GM18517 (cell line): ENCODE results near the gene CCSER1.

Source experiments
- ATAC-seq: cut with Tn5 transposase; IDR thresholded peaks from one replicate; pipeline ENCODE4 v1.9.1; 2021; ENCODE audit warnings: mild to moderate bottlenecking, moderate library complexity; ENCODE audit not compliant: unreplicated experiment

The CCSER1 gene

GRCh38 chr4:90189178-90189577 is 62.0 kb downstream of the CCSER1 start:
- no peak for ATAC-seq

- ATAC-seq: no peak
These were observed 62.8 kb downstream of the CCSER1 start for GRCh38 chr4:90189946-90190345.

- no peak for ATAC-seq
These were observed 63.3 kb downstream of the CCSER1 start for GRCh38 chr4:90190525-90190924.

- no peak for ATAC-seq
These were observed 71.1 kb downstream of the CCSER1 start for GRCh38 chr4:90198086-90198847.

GRCh38 chr4:90207887-90208454 is 80.8 kb downstream of the CCSER1 start:
- ATAC-seq: no peak

GRCh38 chr4:90209922-90210321 is 82.7 kb downstream of the CCSER1 start:
- ATAC-seq: no peak

GRCh38 chr4:90211174-90211573 is 84.0 kb downstream of the CCSER1 start:
- no peak for ATAC-seq

- ATAC-seq: peak; percentile 47
These were observed 88.1 kb downstream of the CCSER1 start for GRCh38 chr4:90215286-90215685.

GRCh38 chr4:90219822-90220221 is 92.6 kb downstream of the CCSER1 start:
- no peak for ATAC-seq

- no peak for ATAC-seq
These were observed 93.3 kb downstream of the CCSER1 start for GRCh38 chr4:90220459-90220858.

- no peak for ATAC-seq
These were observed 99.5 kb downstream of the CCSER1 start for GRCh38 chr4:90226734-90227133.

- ATAC-seq: no peak
These were observed 100.0 kb downstream of the CCSER1 start for GRCh38 chr4:90227177-90227576.

GRCh38 chr4:90234916-90235547 is 107.8 kb downstream of the CCSER1 start:
- ATAC-seq: no peak

GRCh38 chr4:90237751-90238530 is 110.7 kb downstream of the CCSER1 start:
- ATAC-seq: no peak

- ATAC-seq: no peak
These were observed 113.1 kb downstream of the CCSER1 start for GRCh38 chr4:90240333-90240732.

GRCh38 chr4:90241008-90241407 is 113.8 kb downstream of the CCSER1 start:
- no peak for ATAC-seq

- no peak for ATAC-seq
These were observed 118.6 kb downstream of the CCSER1 start for GRCh38 chr4:90245837-90246236.

- no peak for ATAC-seq
These were observed 119.6 kb downstream of the CCSER1 start for GRCh38 chr4:90246816-90247215.

- ATAC-seq: no peak
These were observed 127.2 kb downstream of the CCSER1 start for GRCh38 chr4:90254357-90254756.

- no peak for ATAC-seq
These were observed 147.0 kb downstream of the CCSER1 start for GRCh38 chr4:90274175-90274574.

GRCh38 chr4:90280954-90281353 is 153.8 kb downstream of the CCSER1 start:
- ATAC-seq: no peak
